Hepatocyte (in vitro differentiated cells): ENCODE results near the gene CACNG6.
"Not testable (repeated sequence)": the region's sequence is repeated elsewhere in the genome, so short reads cannot be mapped to it uniquely, and the experiment has no call there.

Experiments
- CTCF ChIP-seq: fragments of 200-600 bp; sonication (generic); IDR thresholded peaks from 2 replicates; pipeline ENCODE4 v1.5.1; 2016; ENCODE audit warnings: antibody characterized with exemption, mild to moderate bottlenecking; ENCODE audit not compliant: poor library complexity
- EZH2 ChIP-seq: fragments of 200-600 bp; sonication (generic); IDR thresholded peaks from 2 replicates; pipeline ENCODE4 v1.6.1; 2016; ENCODE audit warnings: antibody characterized with exemption, mild to moderate bottlenecking, borderline replicate concordance

- not testable (repeated sequence) for TF ChIP-seq CTCF, EZH2
Observed at GRCh38 chr19:54036542-54036941, 45.1 kb downstream of the CACNG6 start.
